Activated CD4-positive, alpha-beta T cell treated with anti-CD3 and anti-CD28 coated beads, Interleukin-2, amount 10 ng/mL, durations not matched to agents 24 days and 14 days (primary cell): ENCODE results near the gene DVL1. TPM values are rescaled to one million over a fixed set of nuclear protein-coding genes. Genes with fewer than 3 reads are reported as not detected.
A peak's percentile ranks its signal among the peaks of the same experiment; 100 is the strongest.
"Not testable (repeated sequence)": the region's sequence is repeated elsewhere in the genome, so short reads cannot be mapped to it uniquely, and the experiment has no call there.

Source experiments
- DNase-seq: peaks from one replicate; pipeline ENCODE4 v3.0.0; 2022
- H3K27ac Mint-ChIP-seq: one replicate; pipeline ENCODE4 v1.8.0; 2022; ENCODE audit warnings: mild to moderate bottlenecking, mixed read lengths
- H3K27me3 Mint-ChIP-seq: one replicate; pipeline ENCODE4 v1.8.0; 2022; ENCODE audit warnings: mixed read lengths
- H3K36me3 Mint-ChIP-seq: one replicate; pipeline ENCODE4 v1.8.0; 2022; ENCODE audit warnings: low read depth, mild to moderate bottlenecking, mixed read lengths
- H3K4me1 Mint-ChIP-seq: one replicate; pipeline ENCODE4 v1.8.0; 2021; ENCODE audit warnings: mixed read lengths
- H3K4me3 Mint-ChIP-seq: one replicate; pipeline ENCODE4 v1.8.0; 2022; ENCODE audit warnings: mild to moderate bottlenecking, moderate library complexity, mixed read lengths
- H3K9me3 Mint-ChIP-seq: one replicate; pipeline ENCODE4 v1.8.0; 2021; ENCODE audit warnings: mixed read lengths
- intact Hi-C: fragments of 100-400 bp; cut with micrococcal nuclease; formaldehyde crosslinking; loops from one replicate; pipeline ENCODE4 v1.15.1; 2023
- total RNA-seq: library from RNA; stranded (reverse); gene quantifications from 2 replicates; pipeline ENCODE4 v1.2.3, GENCODE V29; 2022

The DVL1 gene
- 63.2 and 65.9 TPM in 2 replicates for total RNA-seq

- DNase-seq, result peak; percentile 91
- Mint-ChIP-seq H3K27me3 (peaks cover 20% of the 10 kb centered on the region), H3K27ac (no peak within 1 kb of the TSS), H3K36me3 (peaks cover 2% of the 10 kb centered on the region), H3K9me3 (no peaks in the 10 kb centered on the region), H3K4me3 (peak within 1 kb of the TSS; percentile 81), H3K4me1 (peaks cover 19% of the 10 kb centered on the region)
- intact Hi-C loops, result loop anchor here (2.0 kb wide), 3 partner anchors 25 to 49 kb away; partner anchors contain the start of genes AURKAIP1, CCNL2, CPTP and INTS11
These were observed at the start of gene DVL1 for GRCh38 chr1:1349256-1350012. TSS of gene DVL1 (minus strand) at chr1:1349418. CDS start at chr1:1349065, 353 bp downstream.

DNA sequence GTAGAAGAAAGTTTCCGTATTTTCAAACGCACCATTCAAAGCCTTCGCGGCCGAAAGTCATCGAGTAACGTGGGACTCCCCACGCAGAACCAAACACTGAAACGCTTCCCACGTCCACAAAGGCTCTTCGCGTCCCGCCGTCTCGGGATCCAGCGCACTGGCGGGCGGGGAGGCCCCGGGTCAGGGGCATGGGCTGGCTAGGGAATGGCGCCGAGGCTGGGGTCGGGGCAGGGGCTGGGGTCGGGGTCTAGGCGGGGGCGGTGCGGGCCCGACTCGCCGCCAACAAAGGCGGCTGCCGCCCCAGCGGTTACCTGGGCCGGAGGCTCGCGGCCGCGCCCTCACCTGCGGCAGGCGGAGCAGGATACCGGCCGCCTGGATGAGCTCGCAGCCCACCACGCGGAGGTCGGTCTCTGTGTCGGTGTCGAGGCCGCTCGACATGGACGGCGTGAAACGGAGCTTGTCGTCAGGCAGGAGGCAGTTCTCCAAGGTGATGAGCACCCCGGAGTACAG is 49.5 kb upstream of the DVL1 start:
- Mint-ChIP-seq H3K4me1 (peaks cover 41% of the 10 kb centered on the region), H3K9me3 (no peaks in the 10 kb centered on the region), H3K27me3 (no peaks in the 10 kb centered on the region), H3K4me3 (peak overlapping the region; percentile 92), H3K27ac (peak overlapping the region; percentile 85), H3K36me3 (peaks cover 69% of the 10 kb centered on the region)
- intact Hi-C loops, result loop anchor here (1.0 to 5.0 kb wide), 5 partner anchors 9 to 217 kb away; partner anchors contain the start of genes AURKAIP1, DVL1, MIB2 and MRPL20
- DNase-seq, result no peak

DNA sequence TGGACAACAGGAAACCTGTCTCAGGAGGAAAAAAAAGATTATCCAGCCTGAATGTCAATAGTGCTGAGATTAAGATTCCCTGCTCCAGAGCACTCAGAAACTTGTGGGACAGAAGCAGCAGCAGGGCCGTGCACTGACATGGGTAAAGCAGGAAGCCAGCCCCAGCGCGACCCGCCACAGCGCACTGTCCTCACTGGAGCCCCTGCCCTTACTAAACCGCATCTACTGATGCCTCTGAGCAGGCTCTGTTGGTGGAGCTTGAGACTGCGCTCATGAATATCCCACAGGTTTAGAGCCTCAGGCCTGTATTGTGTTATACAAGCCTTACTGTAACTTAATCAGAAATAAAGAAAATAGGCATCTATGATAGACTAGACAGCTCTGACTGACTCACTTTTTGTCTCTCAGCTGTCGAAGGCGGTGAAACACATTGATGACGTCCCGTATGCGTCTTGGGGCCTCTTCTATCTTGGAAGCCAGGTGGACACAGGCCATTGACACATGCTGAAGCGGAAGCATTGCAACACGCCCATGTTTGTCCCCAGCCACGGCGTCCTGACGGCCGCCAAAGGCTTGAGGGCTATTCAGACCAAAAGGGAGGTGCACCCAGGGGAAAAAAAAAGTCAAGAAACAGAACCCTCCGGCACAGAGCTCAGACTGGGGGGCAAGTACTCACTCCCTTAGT is 48.8 kb upstream of the DVL1 start:
- H3K27ac Mint-ChIP-seq, result peak overlapping the region; percentile 85
- DNase-seq, result no peak
- H3K4me1 Mint-ChIP-seq, result peaks cover 36% of the 10 kb centered on the region
- peaks cover 71% of the 10 kb centered on the region for H3K36me3 Mint-ChIP-seq
- no peaks in the 10 kb centered on the region for H3K9me3 Mint-ChIP-seq
- intact Hi-C loops, result loop anchor here (2.0 to 5.0 kb wide), 2 partner anchors 34 to 49 kb away; partner anchors contain the start of gene DVL1
- H3K27me3 Mint-ChIP-seq, result no peaks in the 10 kb centered on the region
- peak overlapping the region; percentile 92 for H3K4me3 Mint-ChIP-seq

DNA sequence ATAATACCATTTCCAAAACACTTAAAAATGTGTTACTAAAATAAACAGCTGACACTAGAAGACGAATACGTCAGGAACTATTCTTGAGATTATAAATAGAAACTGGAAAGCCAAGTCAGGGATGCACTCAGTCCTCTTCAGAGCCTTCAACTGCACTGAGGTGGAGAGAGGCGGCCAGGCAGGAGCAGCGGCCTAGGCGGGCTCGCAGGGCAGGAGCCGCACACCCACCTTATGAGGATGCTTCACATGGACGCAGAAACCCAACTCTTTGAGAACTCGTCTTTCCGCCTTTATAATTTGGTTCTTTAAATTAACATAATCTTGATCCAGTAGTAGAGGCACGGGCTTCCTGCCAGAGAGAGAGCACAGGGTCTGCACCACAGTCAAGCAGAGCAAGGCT is 45.9 kb upstream of the DVL1 start:
- no peaks in the 10 kb centered on the region for H3K27me3 Mint-ChIP-seq
- H3K9me3 Mint-ChIP-seq, result no peaks in the 10 kb centered on the region
- peaks cover 19% of the 10 kb centered on the region for H3K4me1 Mint-ChIP-seq
- H3K36me3 Mint-ChIP-seq, result peaks cover 72% of the 10 kb centered on the region
- no peak overlapping the region for H3K27ac Mint-ChIP-seq
- intact Hi-C loops, result loop anchor here (5.0 kb wide), 1 partner anchor 37 kb away; no protein-coding TSS in a partner anchor
- H3K4me3 Mint-ChIP-seq, result no peak overlapping the region
- DNase-seq, result no peak

DNA sequence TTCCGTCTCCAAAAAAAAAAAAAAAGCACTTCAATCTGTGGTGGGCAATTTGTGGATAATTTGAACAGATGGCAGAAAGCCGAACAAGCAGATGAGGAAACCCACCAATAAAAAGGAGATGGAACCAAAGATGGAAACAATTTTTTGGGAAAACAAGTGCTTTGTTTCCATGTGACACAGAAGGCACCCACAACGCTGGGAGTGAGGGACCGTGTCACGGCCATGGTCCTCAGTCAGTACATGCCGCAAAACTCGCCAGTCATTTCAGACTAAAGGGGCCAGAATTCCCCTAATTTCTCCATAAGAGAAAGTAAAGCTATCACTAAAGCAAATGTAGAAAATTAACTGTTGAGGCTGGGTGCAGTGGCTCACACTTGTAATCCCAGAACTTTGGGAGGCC is 44.9 kb upstream of the DVL1 start:
- Mint-ChIP-seq H3K4me1 (peaks cover 17% of the 10 kb centered on the region), H3K9me3 (no peaks in the 10 kb centered on the region), H3K27ac (no peak overlapping the region), H3K36me3 (peaks cover 74% of the 10 kb centered on the region), H3K27me3 (no peaks in the 10 kb centered on the region), H3K4me3 (no peak overlapping the region)
- no peak for DNase-seq
- intact Hi-C loops, result no loop called here

DNA sequence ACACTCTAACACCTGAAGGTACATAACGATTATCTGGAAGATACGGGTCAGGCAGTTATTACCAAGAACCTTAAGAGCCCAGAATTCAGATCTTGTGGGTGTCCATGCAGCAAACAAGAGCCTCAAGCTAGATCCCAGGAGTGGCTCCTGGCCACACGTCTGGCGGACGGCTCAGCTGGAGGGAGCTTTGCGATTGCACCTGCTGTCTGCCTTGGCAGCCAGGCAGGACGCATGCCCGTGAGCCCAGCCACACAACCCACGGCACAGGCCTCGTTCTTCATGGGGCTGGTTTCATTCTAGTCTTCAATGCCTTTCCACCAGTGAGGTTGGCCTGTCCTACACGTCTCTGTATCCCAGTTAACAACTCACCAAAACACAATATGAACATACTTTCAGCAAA is 44.2 kb upstream of the DVL1 start:
- no peaks in the 10 kb centered on the region for H3K27me3 Mint-ChIP-seq
- no peak for DNase-seq
- no peaks in the 10 kb centered on the region for H3K9me3 Mint-ChIP-seq
- intact Hi-C loops, result no loop called here
- no peak overlapping the region for H3K4me3 Mint-ChIP-seq
- peaks cover 17% of the 10 kb centered on the region for H3K4me1 Mint-ChIP-seq
- peaks cover 80% of the 10 kb centered on the region for H3K36me3 Mint-ChIP-seq
- no peak overlapping the region for H3K27ac Mint-ChIP-seq

GRCh38 chr1:1393014-1393413 is 43.8 kb upstream of the DVL1 start:
- DNase-seq, result no peak
- Mint-ChIP-seq H3K27me3 (no peaks in the 10 kb centered on the region), H3K4me1 (peaks cover 15% of the 10 kb centered on the region), H3K9me3 (no peaks in the 10 kb centered on the region), H3K27ac (no peak overlapping the region), H3K36me3 (peaks cover 81% of the 10 kb centered on the region), H3K4me3 (no peak overlapping the region)
- intact Hi-C loops, result no loop called here

DNA sequence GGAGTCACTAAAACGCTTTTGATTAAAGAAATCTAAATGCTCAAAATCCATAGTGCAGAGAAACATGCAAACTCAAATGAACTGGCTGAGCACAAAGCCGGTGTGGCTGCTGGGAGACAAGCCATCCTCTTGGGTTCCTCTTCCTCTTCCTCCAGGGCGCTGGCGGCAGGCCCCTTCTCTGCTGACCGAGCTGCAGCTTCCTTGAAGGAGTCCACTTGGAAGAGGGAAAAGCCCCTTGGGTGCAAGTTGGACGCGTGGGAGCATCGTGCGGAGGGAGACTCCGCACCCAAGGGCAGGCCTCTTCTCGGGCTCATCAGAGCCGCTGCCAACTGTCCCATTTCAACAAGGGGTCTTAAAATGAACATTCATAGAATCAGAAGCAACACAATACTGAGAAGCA is 42.0 kb upstream of the DVL1 start:
- no peak overlapping the region for H3K4me3 Mint-ChIP-seq
- intact Hi-C loops, result no loop called here
- H3K27me3 Mint-ChIP-seq, result no peaks in the 10 kb centered on the region
- H3K4me1 Mint-ChIP-seq, result peaks cover 8% of the 10 kb centered on the region
- no peak overlapping the region for H3K27ac Mint-ChIP-seq
- DNase-seq, result no peak
- H3K36me3 Mint-ChIP-seq, result peaks cover 86% of the 10 kb centered on the region
- no peaks in the 10 kb centered on the region for H3K9me3 Mint-ChIP-seq

DNA sequence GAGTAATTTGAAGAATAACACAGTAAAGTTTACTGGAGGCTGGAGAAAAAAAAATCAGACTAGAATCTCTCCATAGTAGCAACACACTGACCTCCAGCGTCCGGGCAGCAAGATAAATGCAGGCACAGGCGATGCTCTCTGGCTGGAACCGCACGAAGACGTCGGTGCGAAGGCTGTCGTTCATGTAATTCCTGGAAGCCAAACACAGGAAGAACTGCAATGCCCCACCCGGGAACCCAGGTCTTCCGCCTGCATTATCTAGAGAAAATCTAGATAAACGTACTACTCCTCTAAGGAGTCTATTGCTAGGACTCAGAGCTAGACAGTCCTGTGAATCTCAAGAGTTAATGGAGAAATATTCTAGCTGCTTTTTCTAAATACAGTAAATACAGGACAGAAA is 41.5 kb upstream of the DVL1 start:
- H3K4me3 Mint-ChIP-seq, result no peak overlapping the region
- no peak overlapping the region for H3K27ac Mint-ChIP-seq
- peaks cover 6% of the 10 kb centered on the region for H3K4me1 Mint-ChIP-seq
- intact Hi-C loops, result no loop called here
- no peaks in the 10 kb centered on the region for H3K9me3 Mint-ChIP-seq
- peaks cover 91% of the 10 kb centered on the region for H3K36me3 Mint-ChIP-seq
- no peaks in the 10 kb centered on the region for H3K27me3 Mint-ChIP-seq
- DNase-seq, result no peak

GRCh38 chr1:1388078-1388472 is 38.9 kb upstream of the DVL1 start:
- peaks cover 67% of the 10 kb centered on the region for H3K36me3 Mint-ChIP-seq
- intact Hi-C loops, result no loop called here
- peaks cover 2% of the 10 kb centered on the region for H3K4me1 Mint-ChIP-seq
- H3K9me3 Mint-ChIP-seq, result no peaks in the 10 kb centered on the region
- no peak overlapping the region for H3K27ac Mint-ChIP-seq
- H3K4me3 Mint-ChIP-seq, result no peak overlapping the region
- H3K27me3 Mint-ChIP-seq, result no peaks in the 10 kb centered on the region
- no peak for DNase-seq

- intact Hi-C loops, result no loop called here
- Mint-ChIP-seq H3K27ac (no peak overlapping the region), H3K27me3 (no peaks in the 10 kb centered on the region), H3K36me3 (peaks cover 60% of the 10 kb centered on the region), H3K4me1 (peaks cover 1% of the 10 kb centered on the region), H3K9me3 (no peaks in the 10 kb centered on the region), H3K4me3 (no peak overlapping the region)
- DNase-seq, result no peak
These were observed 38.2 kb upstream of the DVL1 start for GRCh38 chr1:1387098-1388077.

GRCh38 chr1:1385931-1386330 is 36.7 kb upstream of the DVL1 start:
- Mint-ChIP-seq H3K27me3 (no peaks in the 10 kb centered on the region), H3K36me3 (peaks cover 49% of the 10 kb centered on the region), H3K4me1 (no peaks in the 10 kb centered on the region), H3K9me3 (no peaks in the 10 kb centered on the region), H3K27ac (no peak overlapping the region), H3K4me3 (no peak overlapping the region)
- no peak for DNase-seq
- intact Hi-C loops, result no loop called here

- H3K4me1 Mint-ChIP-seq, H3K27me3 Mint-ChIP-seq, H3K4me3 Mint-ChIP-seq, H3K9me3 Mint-ChIP-seq, H3K27ac Mint-ChIP-seq, intact Hi-C loops, DNase-seq: not testable (repeated sequence)
- H3K36me3 Mint-ChIP-seq, result peaks cover 43% of the 10 kb centered on the region
These were observed 36.1 kb upstream of the DVL1 start for GRCh38 chr1:1385339-1385738.
